Measurements from ENCODE around the gene MYO3B. TPM values are rescaled to one million over a fixed set of nuclear protein-coding genes. Genes with fewer than 3 reads are reported as not detected.

Gene MYO3B
- total RNA-seq, 4 donors from 2014 or later: not detected

- ATAC-seq (ENCODE audit: low FRiP score): no peak
Observed at GRCh38 chr2:170241756-170242155, 63.8 kb downstream of the MYO3B start.

GRCh38 chr2:170243118-170243837 lies 65.3 kb downstream of the MYO3B start:
- no peak for TF ChIP-seq CTCF (IDR thresholded peaks at IDR 0.05)
- ATAC-seq (ENCODE audit: low FRiP score) (no peak), DNase-seq (ENCODE audit: low spot score) (no peak)

More at GRCh38 chr2:170241756-170242155, 63.8 kb downstream of the MYO3B start:
- DNase-seq (ENCODE audit: low spot score): no peak
- no peak for TF ChIP-seq CTCF (IDR thresholded peaks at IDR 0.05)

- TF ChIP-seq CTCF (IDR thresholded peaks at IDR 0.05): no peak
- ATAC-seq (ENCODE audit: low FRiP score): no peak
Observed at GRCh38 chr2:170243898-170244297, 66.0 kb downstream of the MYO3B start.

GRCh38 chr2:170244555-170244954 lies 66.6 kb downstream of the MYO3B start:
- ATAC-seq (ENCODE audit: low FRiP score) (no peak), DNase-seq (ENCODE audit: low spot score) (no peak)
- no peak for TF ChIP-seq CTCF (IDR thresholded peaks at IDR 0.05)

More at GRCh38 chr2:170243898-170244297, 66.0 kb downstream of the MYO3B start:
- DNase-seq (ENCODE audit: low spot score): no peak

GRCh38 chr2:170245312-170245711 lies 67.4 kb downstream of the MYO3B start:
- TF ChIP-seq CTCF (IDR thresholded peaks at IDR 0.05): no peak
- ATAC-seq (ENCODE audit: low FRiP score) (no peak), DNase-seq (ENCODE audit: low spot score) (no peak)

- TF ChIP-seq CTCF (IDR thresholded peaks at IDR 0.05): no peak
- no peak for ATAC-seq (ENCODE audit: low FRiP score)
- DNase-seq (ENCODE audit: low spot score): no peak
Observed at GRCh38 chr2:170247333-170247732, 69.4 kb downstream of the MYO3B start.

GRCh38 chr2:170247882-170248393 lies 70.0 kb downstream of the MYO3B start:
- ATAC-seq (ENCODE audit: low FRiP score): no peak
- no peak for DNase-seq (ENCODE audit: low spot score)
- TF ChIP-seq CTCF (IDR thresholded peaks at IDR 0.05): no peak
